ENCODE data around the gene PLA2G5. TPM values are rescaled to one million over a fixed set of nuclear protein-coding genes. Genes with fewer than 3 reads are reported as not detected.

The PLA2G5 gene
- total RNA-seq, 1 donor from 2014 or later = not detected

- H3K9me3 Mint-ChIP-seq = no peaks in the 10 kb centered on the region
- DNase-seq (ENCODE audit: extremely low spot score, unreplicated experiment) = no peak
- no peak overlapping the region for H3K27ac Mint-ChIP-seq
Measured at GRCh38 chr1:20075345-20075744, 5.4 kb downstream of the PLA2G5 start.

DNA sequence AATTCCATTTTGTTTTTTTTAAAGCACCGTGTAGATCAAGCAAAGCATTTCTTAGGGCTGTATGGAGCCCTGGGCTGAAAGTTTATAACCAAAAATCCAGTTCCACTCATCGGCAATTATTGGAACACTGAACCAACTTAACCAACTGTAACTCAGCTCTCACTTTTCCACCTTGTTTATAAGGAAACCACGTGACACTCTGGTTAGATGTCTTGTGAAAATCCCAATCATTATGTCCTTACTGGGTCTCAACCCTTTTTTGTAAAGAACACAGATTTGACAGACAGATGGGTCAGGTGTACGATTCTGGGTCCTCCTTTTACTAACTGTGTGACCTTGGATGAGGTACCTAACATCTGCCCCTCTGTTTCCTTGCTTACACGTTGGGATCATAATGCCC is 6.2 kb downstream of the PLA2G5 start:
- TF ChIP-seq, protein P1, sequence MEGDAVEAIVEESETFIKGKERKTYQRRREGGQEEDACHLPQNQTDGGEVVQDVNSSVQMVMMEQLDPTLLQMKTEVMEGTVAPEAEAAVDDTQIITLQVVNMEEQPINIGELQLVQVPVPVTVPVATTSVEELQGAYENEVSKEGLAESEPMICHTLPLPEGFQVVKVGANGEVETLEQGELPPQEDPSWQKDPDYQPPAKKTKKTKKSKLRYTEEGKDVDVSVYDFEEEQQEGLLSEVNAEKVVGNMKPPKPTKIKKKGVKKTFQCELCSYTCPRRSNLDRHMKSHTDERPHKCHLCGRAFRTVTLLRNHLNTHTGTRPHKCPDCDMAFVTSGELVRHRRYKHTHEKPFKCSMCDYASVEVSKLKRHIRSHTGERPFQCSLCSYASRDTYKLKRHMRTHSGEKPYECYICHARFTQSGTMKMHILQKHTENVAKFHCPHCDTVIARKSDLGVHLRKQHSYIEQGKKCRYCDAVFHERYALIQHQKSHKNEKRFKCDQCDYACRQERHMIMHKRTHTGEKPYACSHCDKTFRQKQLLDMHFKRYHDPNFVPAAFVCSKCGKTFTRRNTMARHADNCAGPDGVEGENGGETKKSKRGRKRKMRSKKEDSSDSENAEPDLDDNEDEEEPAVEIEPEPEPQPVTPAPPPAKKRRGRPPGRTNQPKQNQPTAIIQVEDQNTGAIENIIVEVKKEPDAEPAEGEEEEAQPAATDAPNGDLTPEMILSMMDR (conservative IDR thresholded peaks at IDR 0.05) = no peak
- DNase-seq (ENCODE audit: extremely low spot score, unreplicated experiment) = no peak
- no peak overlapping the region for H3K27ac Mint-ChIP-seq
- no peaks in the 10 kb centered on the region for H3K9me3 Mint-ChIP-seq
- no peaks in the 10 kb centered on the region for H3K4me1 Mint-ChIP-seq (ENCODE audit: unreplicated experiment)
- peaks cover 23% of the 10 kb centered on the region for H3K27me3 Mint-ChIP-seq
- no peak overlapping the region for H3K4me3 Mint-ChIP-seq
- H3K36me3 Mint-ChIP-seq = no peaks in the 10 kb centered on the region

More at GRCh38 chr1:20075345-20075744, 5.4 kb downstream of the PLA2G5 start:
- no peaks in the 10 kb centered on the region for H3K36me3 Mint-ChIP-seq
- peaks cover 20% of the 10 kb centered on the region for H3K27me3 Mint-ChIP-seq
- TF ChIP-seq, protein P1 (conservative IDR thresholded peaks at IDR 0.05) = no peak
- no peaks in the 10 kb centered on the region for H3K4me1 Mint-ChIP-seq (ENCODE audit: unreplicated experiment)
- no peak overlapping the region for H3K4me3 Mint-ChIP-seq

GRCh38 chr1:20076710-20077461 is 6.9 kb downstream of the PLA2G5 start:
- Mint-ChIP-seq H3K4me1 (ENCODE audit: unreplicated experiment) (no peaks in the 10 kb centered on the region), H3K9me3 (no peaks in the 10 kb centered on the region), H3K4me3 (no peak overlapping the region), H3K36me3 (no peaks in the 10 kb centered on the region), H3K27ac (no peak overlapping the region), H3K27me3 (peaks cover 20% of the 10 kb centered on the region)
- TF ChIP-seq, protein P1 (conservative IDR thresholded peaks at IDR 0.05) = no peak
- DNase-seq (ENCODE audit: extremely low spot score, unreplicated experiment) = no peak

DNA sequence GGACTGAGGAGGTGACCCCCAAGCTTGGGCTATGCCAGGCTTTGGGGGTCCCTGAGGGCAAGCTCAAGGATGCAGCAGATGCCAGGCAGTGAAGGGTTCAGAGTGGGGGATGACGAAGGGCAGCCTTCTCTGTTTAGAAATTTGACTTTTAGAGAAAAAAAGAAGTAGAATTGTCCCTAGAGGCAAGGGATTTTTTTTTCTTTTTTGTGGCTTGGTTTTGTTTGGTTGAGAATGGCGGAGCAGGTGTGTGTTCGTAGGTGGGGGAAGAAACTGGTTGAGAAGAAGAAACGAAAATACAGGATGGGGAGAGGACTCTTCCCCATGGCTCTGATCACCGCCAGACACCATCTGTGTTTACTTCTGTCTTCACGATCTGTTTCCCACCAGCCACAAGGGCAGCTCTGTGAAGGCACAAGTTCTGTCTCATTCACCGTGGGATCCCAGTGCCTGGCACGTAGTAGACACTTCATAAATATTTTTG is 8.2 kb downstream of the PLA2G5 start:
- Mint-ChIP-seq H3K9me3 (no peaks in the 10 kb centered on the region), H3K36me3 (no peaks in the 10 kb centered on the region), H3K27ac (no peak overlapping the region), H3K4me1 (ENCODE audit: unreplicated experiment) (no peaks in the 10 kb centered on the region), H3K4me3 (no peak overlapping the region), H3K27me3 (peaks cover 16% of the 10 kb centered on the region)
- TF ChIP-seq, protein P1 (conservative IDR thresholded peaks at IDR 0.05) = no peak
- DNase-seq (ENCODE audit: extremely low spot score, unreplicated experiment) = no peak

DNA sequence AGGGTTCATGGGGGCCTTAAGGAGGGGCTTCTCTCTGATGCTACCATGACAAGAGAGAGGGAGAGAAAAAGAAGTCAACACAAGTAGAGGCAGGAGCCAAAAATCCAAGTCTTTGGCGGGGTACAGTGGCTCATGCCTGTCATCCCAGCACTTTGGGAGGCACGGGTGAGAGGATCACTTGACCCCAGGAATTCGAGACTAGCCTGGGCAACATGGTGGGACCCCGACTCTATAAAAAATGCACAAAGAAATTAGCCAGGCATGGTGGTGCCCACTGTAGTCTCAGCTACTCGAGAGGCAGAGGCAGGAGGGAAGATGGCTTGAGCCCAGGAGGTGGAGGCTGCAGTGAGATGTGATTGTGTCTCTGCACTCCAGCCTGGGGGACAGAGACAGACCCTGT is 8.7 kb downstream of the PLA2G5 start:
- H3K27me3 Mint-ChIP-seq = peaks cover 16% of the 10 kb centered on the region
- H3K9me3 Mint-ChIP-seq = no peaks in the 10 kb centered on the region

More for the DNA sequence above, 8.7 kb downstream of the PLA2G5 start:
- Mint-ChIP-seq H3K4me3 (no peak overlapping the region), H3K36me3 (no peaks in the 10 kb centered on the region), H3K27ac (no peak overlapping the region), H3K4me1 (ENCODE audit: unreplicated experiment) (no peaks in the 10 kb centered on the region)
- no peak for DNase-seq (ENCODE audit: extremely low spot score, unreplicated experiment)
- TF ChIP-seq, protein P1 (conservative IDR thresholded peaks at IDR 0.05) = no peak
